ENCODE data around the gene KRT77.
"Not testable (repeated sequence)": the region's sequence is repeated elsewhere in the genome, so short reads cannot be mapped to it uniquely, and the experiment has no call there.

The KRT77 gene

DNA sequence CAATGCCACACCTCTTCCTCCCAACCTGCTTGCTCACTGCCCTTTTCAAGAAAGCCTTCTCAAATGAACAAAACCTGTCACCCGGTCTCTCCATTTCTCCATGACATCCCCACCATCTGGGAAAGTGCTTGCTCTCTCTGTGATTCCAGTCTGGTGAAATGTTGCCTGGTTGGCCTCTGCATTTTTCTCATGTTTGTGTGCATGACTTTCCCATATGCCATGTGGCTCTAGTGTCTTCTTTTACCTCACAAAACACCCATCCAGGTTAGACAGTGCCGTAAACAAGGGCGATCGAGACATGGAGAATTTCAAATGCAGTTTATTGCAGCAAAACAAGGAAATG, 28.9 kb downstream of the KRT77 start:
- no peak for DNase-seq (ENCODE audit: low spot score)

DNA sequence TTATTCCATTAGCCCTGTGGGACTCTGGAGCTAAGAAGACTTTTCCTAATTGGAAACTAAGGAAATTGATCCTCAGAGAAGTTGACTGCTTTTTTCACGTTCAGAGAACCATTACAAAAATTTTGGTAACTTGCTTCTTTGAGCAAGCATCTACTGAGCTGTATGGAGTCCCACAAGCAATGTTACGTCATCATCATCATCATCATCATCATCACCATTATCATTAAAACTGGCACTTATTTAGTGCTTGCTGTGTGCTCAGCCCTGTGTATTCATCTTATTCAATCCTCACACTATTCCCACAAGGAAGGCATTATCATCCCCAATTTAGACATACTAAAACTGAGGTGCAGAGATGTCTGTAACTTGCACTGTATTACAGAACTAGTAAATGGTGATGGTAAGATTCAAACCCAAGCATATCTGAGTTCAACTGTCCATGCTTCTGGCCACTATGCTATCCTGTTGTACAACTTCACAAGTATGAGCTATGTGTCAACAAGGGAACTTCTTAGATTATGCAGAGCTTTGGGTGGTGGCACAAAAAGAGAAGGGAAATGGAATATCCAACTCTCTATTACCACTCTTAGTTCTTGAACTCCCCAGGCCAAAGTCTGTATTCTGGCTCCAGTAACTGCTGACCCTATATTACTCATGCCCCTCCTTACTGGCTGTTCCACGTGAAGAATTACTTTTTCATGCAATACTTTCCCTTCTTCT, 29.5 kb downstream of the KRT77 start:
- DNase-seq (ENCODE audit: low spot score): no peak

DNA sequence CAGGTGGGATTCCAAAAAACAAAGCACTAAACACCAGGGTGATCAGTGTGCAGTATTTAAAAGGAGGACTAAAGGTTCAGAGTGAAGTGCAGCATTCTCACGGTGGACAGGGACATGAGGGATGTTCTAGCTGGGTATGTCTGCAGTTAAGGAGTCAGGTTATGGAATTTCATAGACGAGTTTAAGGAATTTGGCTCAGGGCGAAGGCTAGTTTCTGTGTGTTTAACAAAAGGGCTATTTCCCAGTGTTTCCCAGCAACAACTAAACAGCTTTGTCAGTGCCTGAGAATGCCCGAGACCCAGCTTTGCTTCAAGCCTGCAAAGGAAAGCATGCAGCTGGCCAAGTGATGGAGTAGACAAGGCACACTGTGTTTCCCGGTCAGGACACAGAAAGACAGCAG, 30.1 kb downstream of the KRT77 start:
- DNase-seq (ENCODE audit: low spot score): no peak

GRCh38 chr12:52672321-52672933, 30.9 kb downstream of the KRT77 start:
- no peak for DNase-seq (ENCODE audit: low spot score)

DNA sequence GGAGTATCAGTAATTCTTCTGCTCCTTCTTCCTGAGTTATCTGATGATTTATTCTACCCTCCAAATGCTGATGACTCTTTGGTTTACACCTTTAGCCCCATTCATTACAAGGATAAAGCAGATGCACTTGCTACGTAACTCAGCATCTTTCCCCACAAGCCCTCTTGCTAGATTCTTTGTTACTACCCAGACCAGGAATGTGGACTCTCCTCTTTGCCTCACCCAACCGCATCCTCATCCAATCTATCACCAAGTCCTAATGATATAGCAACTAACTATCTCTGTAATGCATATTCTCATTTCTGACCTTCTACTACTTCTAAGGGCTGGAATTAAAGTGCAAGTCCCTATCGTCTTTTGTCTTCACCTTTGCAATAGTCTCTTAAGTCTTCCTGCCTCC, 32.4 kb downstream of the KRT77 start:
- DNase-seq (ENCODE audit: low spot score): no peak

- no peak for DNase-seq (ENCODE audit: low spot score)
These were observed 32.8 kb downstream of the KRT77 start for GRCh38 chr12:52670506-52670905.

- DNase-seq (ENCODE audit: low spot score): not testable (repeated sequence)
These were observed 33.4 kb downstream of the KRT77 start for GRCh38 chr12:52669941-52670340.

DNA sequence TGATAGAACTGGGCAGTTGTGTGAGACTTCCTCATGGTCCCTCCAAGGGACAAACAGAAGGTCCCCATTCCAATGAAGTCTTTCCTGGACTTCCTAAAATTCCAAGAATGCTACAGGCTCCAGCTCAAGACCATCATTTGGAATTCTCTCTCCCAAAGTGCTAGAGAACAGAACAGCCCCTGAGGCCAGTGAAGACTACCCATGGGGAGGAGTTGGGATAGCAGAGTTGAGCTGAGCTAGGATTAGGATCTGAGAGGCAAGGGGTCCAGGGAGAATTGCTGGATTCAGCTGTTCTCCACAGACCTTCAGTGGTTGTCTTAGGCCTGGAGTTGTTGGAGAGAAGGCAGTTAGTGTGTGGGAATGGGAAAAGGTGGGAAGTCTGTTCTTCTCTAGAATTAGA, 33.9 kb downstream of the KRT77 start:
- DNase-seq (ENCODE audit: low spot score): no peak

DNA sequence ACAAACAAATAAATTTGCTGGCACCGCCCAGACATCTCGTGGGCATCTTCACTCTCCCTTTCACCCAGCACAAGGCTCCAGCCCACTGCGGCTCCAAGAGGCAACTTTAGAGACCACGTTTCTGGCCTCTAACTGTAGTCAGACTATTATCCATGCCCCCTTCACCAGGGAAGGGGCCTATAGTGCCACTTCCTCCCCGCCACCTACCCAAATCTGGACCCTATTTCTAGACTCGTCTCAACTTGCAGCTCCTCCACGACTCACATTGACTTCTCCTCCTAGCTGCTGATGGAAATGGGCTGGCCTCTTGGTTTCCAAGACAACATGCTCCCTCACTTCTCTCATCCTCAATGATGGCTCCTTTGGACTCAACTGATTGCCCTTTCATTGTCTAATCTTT, 35.4 kb downstream of the KRT77 start:
- no peak for DNase-seq (ENCODE audit: low spot score)

DNA sequence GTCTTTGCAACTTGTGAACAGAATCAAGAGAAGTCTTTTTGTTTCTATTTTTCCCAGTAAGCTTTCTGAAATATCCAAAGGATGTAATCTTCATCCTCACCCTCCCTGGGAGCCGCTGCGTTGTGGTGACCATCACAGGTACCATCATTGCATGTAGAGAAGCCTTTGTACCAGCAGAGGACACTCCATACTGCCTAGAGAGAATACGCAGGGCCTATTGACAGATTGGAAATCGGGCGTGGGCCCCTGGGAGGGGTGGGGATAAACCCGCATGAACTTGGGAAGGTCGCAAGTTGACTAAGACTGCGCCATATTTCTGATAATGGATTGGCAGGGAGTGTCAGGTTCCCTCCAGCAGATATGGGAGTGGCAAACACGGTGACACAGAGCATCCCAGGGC, 35.8 kb downstream of the KRT77 start:
- DNase-seq (ENCODE audit: low spot score): peak; percentile 32

- no peak for DNase-seq (ENCODE audit: low spot score)
These were observed 36.9 kb downstream of the KRT77 start for GRCh38 chr12:52666471-52666870.

DNA sequence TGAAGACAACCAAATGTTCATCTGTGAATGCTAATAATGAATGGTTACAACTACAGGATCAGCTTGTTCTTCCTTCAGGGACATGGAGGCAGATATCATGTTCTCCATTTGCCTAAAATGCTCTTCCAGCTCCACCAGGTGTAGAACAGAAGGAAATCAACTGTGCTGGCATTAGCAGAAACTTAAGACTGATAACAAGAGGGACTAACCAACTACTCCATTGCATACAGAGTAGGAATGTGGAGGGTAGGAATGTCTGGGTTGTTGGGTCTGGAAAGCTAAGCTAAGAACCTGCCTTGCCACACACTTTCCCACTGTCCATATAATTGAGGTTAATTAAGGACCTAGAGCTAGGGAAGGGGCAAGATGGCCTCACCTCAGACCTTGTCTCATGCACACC, 39.9 kb downstream of the KRT77 start:
- DNase-seq (ENCODE audit: low spot score): no peak

- no peak for DNase-seq (ENCODE audit: low spot score)
These were observed 40.5 kb downstream of the KRT77 start for GRCh38 chr12:52662918-52663229.

- no peak for DNase-seq (ENCODE audit: low spot score)
These were observed 41.0 kb downstream of the KRT77 start for GRCh38 chr12:52662093-52662917.

DNA sequence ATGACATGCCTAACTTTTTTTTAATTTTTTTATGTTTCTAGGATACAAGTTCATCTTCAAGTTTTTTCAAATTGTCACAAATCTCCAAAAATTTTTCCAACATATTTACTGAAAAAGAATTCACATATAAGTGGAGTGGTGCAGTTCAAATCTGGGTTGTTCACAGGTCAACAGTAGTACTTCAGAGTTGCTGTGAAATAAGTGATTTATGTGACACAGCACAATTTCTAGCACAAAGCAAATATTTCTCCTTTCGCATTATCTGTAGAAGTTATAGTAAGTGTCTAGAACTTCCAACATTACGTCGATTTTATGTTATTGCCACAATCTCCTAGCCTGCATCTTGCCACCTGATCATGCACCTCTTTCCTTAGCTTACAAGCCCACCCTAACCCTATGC, 41.7 kb downstream of the KRT77 start:
- no peak for DNase-seq (ENCODE audit: low spot score)

GRCh38 chr12:52660934-52661499, 42.3 kb downstream of the KRT77 start:
- DNase-seq (ENCODE audit: low spot score): no peak

- DNase-seq (ENCODE audit: low spot score): no peak
These were observed 43.4 kb downstream of the KRT77 start for GRCh38 chr12:52659951-52660350.

GRCh38 chr12:52659395-52659794, 43.9 kb downstream of the KRT77 start:
- no peak for DNase-seq (ENCODE audit: low spot score)

GRCh38 chr12:52658196-52658595, 45.1 kb downstream of the KRT77 start:
- DNase-seq (ENCODE audit: low spot score): no peak

DNA sequence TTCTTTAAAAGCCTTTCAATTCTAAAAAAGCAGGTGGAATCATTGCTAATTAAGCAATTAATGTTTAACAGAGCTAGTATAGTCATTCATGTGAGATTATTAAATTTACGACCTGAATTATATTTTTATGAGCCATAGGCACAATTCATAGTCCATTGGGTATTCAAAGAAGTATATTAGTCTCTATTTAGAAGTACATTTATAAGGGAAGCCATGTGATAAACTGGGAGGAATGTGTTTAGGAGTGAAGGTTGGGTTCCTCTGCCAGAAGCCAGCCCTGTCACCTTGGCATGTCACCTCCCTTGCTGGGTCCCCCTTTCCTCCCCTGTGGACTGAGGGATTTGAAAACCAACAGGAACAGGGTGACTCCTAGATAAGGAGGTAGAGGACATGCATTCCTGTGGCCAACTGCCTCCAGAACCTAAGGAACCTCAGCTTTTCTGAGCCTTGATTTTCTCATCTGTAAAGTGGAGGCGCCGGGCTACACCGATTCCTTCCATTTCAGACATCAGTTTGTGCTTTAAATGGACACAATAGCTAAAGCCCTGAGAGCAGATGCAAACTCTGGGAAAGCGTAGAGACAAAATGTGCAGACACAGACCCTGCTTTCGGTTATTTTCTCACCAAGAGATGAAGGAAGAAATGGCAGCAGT, 45.9 kb downstream of the KRT77 start:
- no peak for DNase-seq (ENCODE audit: low spot score)

DNA sequence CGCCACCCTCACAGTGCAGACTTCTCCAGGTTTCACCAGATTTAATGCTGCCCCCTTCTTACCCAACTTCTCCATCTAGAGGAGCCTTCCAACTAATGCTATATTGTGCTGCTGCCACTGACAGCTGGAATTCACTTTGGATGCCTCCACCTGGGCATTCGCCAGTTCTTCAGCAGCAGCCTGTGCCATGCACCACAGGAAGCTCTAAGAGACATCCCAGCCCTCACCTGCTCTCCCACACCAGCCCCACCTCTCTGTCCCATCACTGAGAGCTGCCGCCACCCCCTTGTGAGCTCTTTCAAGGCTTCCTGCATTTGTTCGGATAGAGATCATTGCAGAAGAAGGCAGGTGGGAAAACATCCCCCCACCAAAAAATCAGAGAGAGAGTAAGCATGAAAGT, 46.7 kb downstream of the KRT77 start:
- no peak for DNase-seq (ENCODE audit: low spot score)

DNA sequence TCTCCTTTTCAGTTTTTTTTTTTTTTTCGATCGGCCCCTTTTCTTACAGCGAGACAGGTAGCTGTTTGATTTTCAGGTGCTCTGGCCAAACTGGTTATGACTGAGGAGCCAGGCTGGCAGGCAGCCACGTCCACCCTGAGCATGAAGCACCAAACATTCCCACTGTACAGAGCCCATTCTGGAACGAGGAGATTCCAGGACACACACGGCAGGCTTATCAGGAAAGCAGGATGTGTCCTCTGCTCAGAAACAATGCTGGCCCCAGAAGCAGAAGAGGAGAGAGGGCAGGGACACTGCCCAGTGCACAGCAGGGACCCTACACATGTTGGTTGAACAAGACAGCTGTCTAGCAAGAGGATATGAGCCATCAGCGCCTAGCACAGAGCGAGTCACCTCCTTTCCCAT, 47.6 kb downstream of the KRT77 start:
- DNase-seq (ENCODE audit: low spot score): no peak

GRCh38 chr12:52655251-52655650, 48.1 kb downstream of the KRT77 start:
- no peak for DNase-seq (ENCODE audit: low spot score)

Measured in HuH-7 (cell line).